ENCODE results near the gene SCARF2.
"Not testable (repeated sequence)": the region's sequence is repeated elsewhere in the genome, so short reads cannot be mapped to it uniquely, and the experiment has no call there.

DNA sequence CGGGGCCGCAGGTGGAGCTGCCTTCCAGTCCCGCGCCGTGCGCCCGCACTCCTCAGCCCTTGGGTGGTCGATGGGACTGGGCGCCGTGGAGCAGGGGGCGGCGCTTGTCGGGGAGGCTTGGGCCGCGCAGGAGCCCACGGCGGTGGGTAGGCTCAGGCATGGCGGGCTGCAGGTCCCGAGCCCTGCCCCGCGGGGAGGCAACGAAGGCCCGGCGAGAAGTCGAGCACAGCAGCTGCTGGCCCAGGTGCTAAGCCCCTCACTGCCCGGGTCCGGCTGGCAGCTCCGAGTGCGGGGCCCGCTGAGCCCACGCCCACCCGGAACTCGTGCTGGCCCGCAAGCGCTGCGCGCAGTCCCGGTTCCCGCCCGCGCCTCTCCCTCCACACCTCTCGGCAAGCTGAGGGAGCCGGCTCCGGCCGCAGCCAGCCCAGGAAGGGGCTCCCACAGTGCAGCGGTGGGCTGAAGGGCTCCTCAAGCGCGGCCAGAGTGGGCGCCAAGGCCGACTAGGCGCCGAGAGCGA is 45.2 kb downstream of the SCARF2 start:
- TF ChIP-seq ELF4 (CRISPR knock-in tag; IDR thresholded peaks at IDR 0.05; ENCODE audit: low read depth); CREB1 (CRISPR knock-in tag; IDR thresholded peaks at IDR 0.05): not testable (repeated sequence)

Measured in WTC11 (cell line).